ENCODE results near the gene TBCK. TPM values are rescaled to one million over a fixed set of nuclear protein-coding genes. Genes with fewer than 3 reads are reported as not detected.

TBCK gene
- total RNA-seq, 1 experiment from 2014 or later = 22.3 TPM

GRCh38 chr4:106355193-106355592 lies 39.2 kb upstream of the TBCK start:
- no peak overlapping the region for H3K4me2 ChIP-seq (ENCODE audit: low read length)
- POLR2A ChIA-PET = no interaction called here

More at GRCh38 chr4:106355193-106355592, 39.2 kb upstream of the TBCK start:
- Histone ChIP-seq H3K79me2 (ENCODE audit: insufficient read depth, low read length) (no peaks in the 10 kb centered on the region), H3K9ac (ENCODE audit: low read length) (no peak overlapping the region), H4K20me1 (ENCODE audit: insufficient read depth) (no peaks in the 10 kb centered on the region), H3K9me2 (ENCODE audit: insufficient read depth) (no peaks in the 10 kb centered on the region), H2AFZ (ENCODE audit: low read depth, low read length, poor library complexity, severe bottlenecking) (no peak overlapping the region), H3K9me3 (ENCODE audit: control insufficient read depth in 1 of 2, insufficient read depth in 1 of 2, low read depth in 1 of 2, low read length in 2 of 2) (no peaks in the 10 kb centered on the region), H3K4me3 (replicated peaks in 1 of 2; ENCODE audit: low read depth in 1 of 2, low read length in 2 of 2) (no peak overlapping the region), H3K27ac (ENCODE audit: low read depth, low read length) (no peak overlapping the region), H3K27me3 (ENCODE audit: insufficient read depth, low read length) (no peaks in the 10 kb centered on the region), H3K36me3 (ENCODE audit: control insufficient read depth in 1 of 2, insufficient read depth in 2 of 2, low read length in 2 of 2) (no peaks in the 10 kb centered on the region), H3K4me1 (ENCODE audit: control insufficient read depth in 1 of 2, insufficient read depth in 2 of 2, low read length in 2 of 2) (no peaks in the 10 kb centered on the region)
- RAD21 ChIA-PET (ENCODE audit: low non-redundant PET in 1 of 2, low total read pairs in 2 of 2, uncharacterized antibody in 2 of 2, unreplicated experiment in 2 of 2) = no interaction called here
- TF ChIP-seq YY1 (IDR thresholded peaks at IDR 0.05; ENCODE audit: extremely low read depth, insufficient replicate concordance, low read depth, low read length) (no peak), CTCF (IDR thresholded peaks at IDR 0.05 in 2 of 3, conservative IDR thresholded peaks at IDR 0.05 in 1 of 3; ENCODE audit: borderline replicate concordance in 1 of 3, insufficient read depth in 1 of 3, low read depth in 2 of 3, low read length in 2 of 3) (no peak), ZFX (IDR thresholded peaks at IDR 0.05) (no peak), ZNF274 (IDR thresholded peaks at IDR 0.05; ENCODE audit: low read depth, low read length) (no peak), SIN3A (IDR thresholded peaks at IDR 0.05; ENCODE audit: low read depth) (no peak), EZH2phosphoT487 (IDR thresholded peaks at IDR 0.05; ENCODE audit: borderline replicate concordance) (no peak), SP1 (IDR thresholded peaks at IDR 0.05; ENCODE audit: low read depth) (no peak), RAD21 (IDR thresholded peaks at IDR 0.05; ENCODE audit: low read depth) (no peak), FOSL1 (IDR thresholded peaks at IDR 0.05; ENCODE audit: low read depth) (no peak), ELF1 (IDR thresholded peaks at IDR 0.05; ENCODE audit: borderline replicate concordance, low read depth) (no peak), ZBTB33 (IDR thresholded peaks at IDR 0.05; ENCODE audit: extremely low read depth, insufficient replicate concordance, low read length) (no peak), POLR2A (IDR thresholded peaks at IDR 0.05; ENCODE audit: borderline replicate concordance, extremely low read depth, insufficient read depth, insufficient read length) (no peak), JUND (IDR thresholded peaks at IDR 0.05) (no peak), CEBPB (IDR thresholded peaks at IDR 0.05; ENCODE audit: low read depth) (no peak), ATF3 (IDR thresholded peaks at IDR 0.05) (no peak)
- CTCF ChIA-PET = no interaction called here
- DNase-seq (ENCODE audit: low read depth, low spot score) (no peak), ATAC-seq (no peak)
- intact Hi-C loops (cut with micrococcal nuclease) = no loop called here
- no TSS peak for BruUV-seq (replicated peaks)
